SK-N-SH (cell line): ENCODE data around the gene CASK. TPM values are rescaled to one million over a fixed set of nuclear protein-coding genes. Genes with fewer than 3 reads are reported as not detected.

ENCODE experiments used
- CTCF ChIA-PET: fragments of 300-600, 350-600 bp; formaldehyde crosslinking; extraction: SDS; loops from one replicate; lab custom pipeline; 2021; lab: Yijun Ruan, JAX
- POLR2A ChIA-PET: fragments of 350-600 bp; sonication (Branson Sonifier 250); formaldehyde crosslinking; extraction: SDS; loops from one replicate; lab custom pipeline; 2020; ENCODE audit warnings: antibody characterized with exemption, inconsistent platforms; lab: Yijun Ruan, JAX
- DNase-seq: peaks from one replicate; pipeline ENCODE4 v3.0.0; 2012
- H2AFZ ChIP-seq: fragments of 200-600 bp; sonication (generic); 2 replicates; pipeline ENCODE4 v1.8.1; 2016; ENCODE audit warnings: antibody characterized with exemption, mild to moderate bottlenecking, low read depth
- H3F3A ChIP-seq: fragments of 200-600 bp; sonication (generic); replicated peaks from 2 replicates; pipeline ENCODE3; 2016; ENCODE audit warnings: antibody characterized with exemption, mild to moderate bottlenecking; ENCODE audit not compliant: insufficient read depth
- H3K27ac ChIP-seq, 2 experiments: fragments of 200-500 bp in 1 of 2; fragments of 200-600 bp in 1 of 2; sonication (Bioruptor generic) in 1 of 2; sonication (generic), shearing (Covaris generic) in 1 of 2; 2 replicates each; pipeline versions ENCODE4 v1.5.1 to v1.6.1; 2014 to 2016; ENCODE audit warnings: low read depth in 2 of 2, inconsistent platforms in 1 of 2, low read length in 1 of 2, mild to moderate bottlenecking in 1 of 2, mixed read lengths in 1 of 2
- H3K27me3 ChIP-seq: fragments of 200-600 bp; sonication (generic), shearing (Covaris generic); 2 replicates; pipeline ENCODE4 v1.6.1; 2016; ENCODE audit warnings: mixed run types; ENCODE audit not compliant: insufficient read depth
- H3K36me3 ChIP-seq, 2 experiments: fragments of 200-500 bp in 1 of 2; fragments of 200-600 bp in 1 of 2; sonication (Bioruptor generic) in 1 of 2; sonication (generic) in 1 of 2; replicated peaks in 1 of 2; 2 replicates each; pipeline versions ENCODE3 to v1.5.1; 2014 to 2016; ENCODE audit warnings: low read length in 1 of 2, mild to moderate bottlenecking in 1 of 2; ENCODE audit not compliant: insufficient read depth in 2 of 2, control insufficient read depth in 1 of 2
- H3K4me1 ChIP-seq, 2 experiments: fragments of 200-500 bp in 1 of 2; fragments of 200-600 bp in 1 of 2; sonication (Bioruptor generic) in 1 of 2; sonication (generic), shearing (Covaris generic) in 1 of 2; 2 replicates each; pipeline versions ENCODE4 v1.5.1 to v1.6.1; 2014 to 2016; ENCODE audit warnings: low read depth in 1 of 2, low read length in 1 of 2, mixed run types in 1 of 2; ENCODE audit not compliant: insufficient read depth in 2 of 2, control insufficient read depth in 1 of 2
- H3K4me2 ChIP-seq: fragments of 200-600 bp; sonication (generic), shearing (Covaris generic); 2 replicates; pipeline ENCODE4 v1.6.1; 2017; ENCODE audit warnings: mixed run types
- H3K4me3 ChIP-seq, 2 experiments: fragments of 200-500 bp in 1 of 2; fragments of 200-600 bp in 1 of 2; sonication (Bioruptor generic) in 1 of 2; sonication (generic), shearing (Covaris generic) in 1 of 2; 2 replicates each; pipeline versions ENCODE4 v1.5.1 to v1.8.1; 2014 to 2016; ENCODE audit warnings: low read depth in 2 of 2, inconsistent platforms in 1 of 2, low read length in 1 of 2, mild to moderate bottlenecking in 1 of 2, mixed read lengths in 1 of 2, moderate library complexity in 1 of 2
- H3K79me2 ChIP-seq: fragments of 200-600 bp; sonication (generic); 2 replicates; pipeline ENCODE4 v1.8.1; 2017; ENCODE audit warnings: mild to moderate bottlenecking; ENCODE audit not compliant: insufficient read depth
- H3K9ac ChIP-seq: fragments of 200-600 bp; sonication (generic); 2 replicates; pipeline ENCODE4 v1.6.1; 2017; ENCODE audit warnings: mixed run types
- H3K9me2 ChIP-seq: fragments of 200-600 bp; sonication (generic); 2 replicates; pipeline ENCODE4 v1.6.1; 2017; ENCODE audit warnings: mixed run types
- H3K9me3 ChIP-seq: fragments of 200-600 bp; sonication (generic); 2 replicates; pipeline ENCODE4 v1.6.1; 2017; ENCODE audit warnings: mixed run types, mild to moderate bottlenecking, moderate library complexity
- H4K20me1 ChIP-seq: fragments of 200-600 bp; sonication (generic); 2 replicates; pipeline ENCODE4 v1.6.1; 2017; ENCODE audit warnings: mild to moderate bottlenecking, mixed run types; ENCODE audit not compliant: insufficient read depth
- CHD2 ChIP-seq: fragments of 150-350 bp; IDR thresholded peaks from 2 replicates; pipeline ENCODE4 v1.6.1; 2018; ENCODE audit warnings: low read length; ENCODE audit not compliant: partially characterized antibody
- EZH2phosphoT487 ChIP-seq: fragments of 200-600 bp; sonication (generic); IDR thresholded peaks from 2 replicates; pipeline ENCODE4 v1.6.1; 2017; ENCODE audit warnings: low read depth, mixed run types, mild to moderate bottlenecking, antibody characterized with exemption, moderate library complexity, borderline replicate concordance
- FOXJ3 ChIP-seq: sonication (generic); formaldehyde crosslinking; IDR thresholded peaks from 2 replicates; pipeline ENCODE4 v1.5.1; 2020; ENCODE audit warnings: mild to moderate bottlenecking, missing genetic modification reagents
- FOXM1 ChIP-seq: IDR thresholded peaks from 2 replicates; pipeline ENCODE4 v1.4.0; 2012; ENCODE audit warnings: low read depth, mild to moderate bottlenecking
- GATA2 ChIP-seq: sonication (generic); formaldehyde crosslinking; IDR thresholded peaks from 2 replicates; pipeline ENCODE4 v1.5.0; 2020; ENCODE audit warnings: mild to moderate bottlenecking, missing genetic modification reagents
- MEF2A ChIP-seq: IDR thresholded peaks from 2 replicates; pipeline ENCODE4 v1.4.0; 2012; ENCODE audit warnings: low read depth, borderline replicate concordance
- NFIC ChIP-seq: IDR thresholded peaks from 2 replicates; pipeline ENCODE4 v1.4.0; 2012; ENCODE audit warnings: borderline replicate concordance
- PBX3 ChIP-seq: IDR thresholded peaks from 2 replicates; pipeline ENCODE4; 2012
- RFX5 ChIP-seq: IDR thresholded peaks from 2 replicates; pipeline ENCODE4 v1.6.1; 2012; ENCODE audit warnings: mild to moderate bottlenecking, improper control_type of control experiment, low read length
- RXRA ChIP-seq: IDR thresholded peaks from 2 replicates; pipeline ENCODE4 v1.4.0; 2012; ENCODE audit warnings: low read depth, mild to moderate bottlenecking, borderline replicate concordance
- SIN3A ChIP-seq: IDR thresholded peaks from 2 replicates; pipeline ENCODE4 v1.6.1; 2012; ENCODE audit warnings: low read depth, mild to moderate bottlenecking, low read length, moderate library complexity, borderline replicate concordance
- SMC3 ChIP-seq: IDR thresholded peaks from 2 replicates; pipeline ENCODE4 v1.6.1; 2012; ENCODE audit warnings: low read depth, low read length, improper control_type of control experiment
- USF1 ChIP-seq: IDR thresholded peaks from 2 replicates; pipeline ENCODE4 v1.4.0; 2012; ENCODE audit warnings: low read depth, borderline replicate concordance
- ZBTB33 ChIP-seq: IDR thresholded peaks from 2 replicates; pipeline ENCODE4 v1.4.0; 2012; ENCODE audit warnings: low read depth, borderline replicate concordance
- WGBS: methylation state at CpG from one replicate; pipeline ENCODE4 v1.1.6; 2017; ENCODE audit warnings: low lambda C conversion rate; 5-methylcytosine and 5-hydroxymethylcytosine counted together
- polyA plus RNA-seq, 3 experiments: library from polyadenylated mRNA; depleted of rRNA; stranded (reverse); fragments of >200 nt; gene quantifications; 2 replicates each; pipeline ENCODE4 v1.2.3, GENCODE V29; 2012
- TF ChIP-seq, protein P1 (sequence below): fragments of 150-350 bp; IDR thresholded peaks from 2 replicates; pipeline ENCODE4 v1.6.1; 2017; ENCODE audit warnings: antibody characterized with exemption, low read length, low read depth, borderline replicate concordance

CASK gene
- polyA plus RNA-seq, 1 of the 3 experiments (the other 2 are of a cell fraction) = 7.0 TPM

DNA sequence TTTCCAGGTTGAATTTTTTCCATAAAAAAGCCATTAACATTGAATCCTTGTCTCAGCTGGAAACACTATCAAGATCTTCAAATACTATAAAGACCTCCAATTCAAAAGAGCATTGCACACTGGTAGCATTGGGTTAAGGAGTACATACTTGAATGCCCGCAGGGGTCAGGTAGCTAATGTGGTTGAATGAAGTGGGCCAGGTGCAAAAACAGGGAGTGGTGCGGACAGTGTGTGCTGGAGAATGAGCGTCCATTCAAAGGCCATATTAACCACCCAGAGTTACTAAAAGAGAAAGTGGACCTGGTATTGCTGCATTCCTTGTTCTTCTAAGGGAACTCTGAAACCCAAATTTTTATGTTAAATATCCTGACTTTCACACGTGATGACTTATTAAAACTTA, 384.6 kb downstream of the CASK start (continued):
- TF ChIP-seq PBX3 (no peak), GATA2 (CRISPR knock-in tag) (no peak), RFX5 (no peak)

DNA sequence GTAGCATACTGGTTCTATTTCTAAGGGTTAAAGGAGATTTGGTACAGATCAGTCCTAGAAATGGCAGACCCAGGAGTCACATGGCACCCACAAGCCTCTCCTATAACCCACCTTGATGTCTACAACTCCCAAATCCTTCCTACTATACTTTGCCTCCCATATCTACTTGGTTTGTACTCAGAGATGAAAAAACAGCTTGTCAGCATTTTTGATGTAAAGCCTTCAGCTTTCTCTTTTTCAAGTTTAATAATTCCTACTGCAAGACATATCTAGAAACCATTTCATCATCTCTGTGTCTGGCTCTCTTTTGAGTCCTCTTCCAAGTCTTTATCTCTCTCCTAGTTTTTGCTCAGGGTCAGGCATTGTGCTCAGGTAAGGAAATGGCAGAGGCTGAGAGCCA, 393.3 kb downstream of the CASK start:
- TF ChIP-seq FOXM1 = no peak
- POLR2A ChIA-PET = no interaction called here
- no peak overlapping the region for H3K4me3 ChIP-seq

DNA sequence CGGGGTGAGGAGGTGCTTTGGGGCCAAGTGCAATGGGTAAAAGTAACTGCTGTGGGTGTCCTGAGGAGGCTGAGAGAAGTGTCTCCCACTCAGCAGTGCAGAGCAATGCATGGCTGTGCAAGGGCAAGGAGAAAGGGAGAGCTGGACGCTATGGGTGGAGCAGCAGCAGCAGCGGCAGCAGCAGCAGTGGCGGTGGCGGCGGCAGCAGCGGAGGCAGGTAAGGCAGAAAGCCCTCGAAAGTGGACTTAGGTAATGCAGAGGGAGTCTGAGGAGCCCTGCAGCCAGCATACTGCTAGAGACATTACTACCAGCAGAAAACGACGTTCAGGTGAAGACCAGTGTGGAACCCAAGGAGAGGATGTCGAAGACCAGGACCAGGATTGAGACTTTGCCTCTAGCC, 394.1 kb downstream of the CASK start:
- H3K27me3 ChIP-seq = no peaks in the 10 kb centered on the region; the same call in 1 of the 2 replicates
- no peak overlapping the region for H3K27ac ChIP-seq
- H2AFZ ChIP-seq = no peak overlapping the region
- 0 out of 4 replicates have a peak, but pooled peaks cover 0 to 4% of the 10 kb centered on the region in 2 experiments for H3K4me1 ChIP-seq
- H3K79me2 ChIP-seq = no peaks in the 10 kb centered on the region
- peaks cover 0 to 5% of the 10 kb centered on the region in 2 experiments for H3K36me3 ChIP-seq
- TF ChIP-seq SMC3 (no peak), MEF2A (no peak), PBX3 (no peak), CHD2 (no peak), RFX5 (no peak), RXRA (no peak), USF1 (no peak), ZBTB33 (no peak), GATA2 (CRISPR knock-in tag) (no peak), NFIC (no peak), SIN3A (no peak), FOXJ3 (CRISPR knock-in tag) (no peak), EZH2phosphoT487 (no peak)
- TF ChIP-seq, protein P1, sequence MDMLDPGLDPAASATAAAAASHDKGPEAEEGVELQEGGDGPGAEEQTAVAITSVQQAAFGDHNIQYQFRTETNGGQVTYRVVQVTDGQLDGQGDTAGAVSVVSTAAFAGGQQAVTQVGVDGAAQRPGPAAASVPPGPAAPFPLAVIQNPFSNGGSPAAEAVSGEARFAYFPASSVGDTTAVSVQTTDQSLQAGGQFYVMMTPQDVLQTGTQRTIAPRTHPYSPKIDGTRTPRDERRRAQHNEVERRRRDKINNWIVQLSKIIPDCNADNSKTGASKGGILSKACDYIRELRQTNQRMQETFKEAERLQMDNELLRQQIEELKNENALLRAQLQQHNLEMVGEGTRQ = no peak
- CTCF ChIA-PET = no interaction called here
- H3K4me3 ChIP-seq = no peak overlapping the region
- 58% methylated on average over 11 of the region's 11 CpGs for WGBS
- no peaks in the 10 kb centered on the region for H3K9me3 ChIP-seq
- H3F3A ChIP-seq = peaks cover 5% of the 10 kb centered on the region
- POLR2A ChIA-PET = no interaction called here
- H3K4me2 ChIP-seq = no peak overlapping the region
- no peaks in the 10 kb centered on the region for H3K9me2 ChIP-seq
- no peaks in the 10 kb centered on the region for H4K20me1 ChIP-seq
- no peak for DNase-seq
- no peak overlapping the region for H3K9ac ChIP-seq

More for the DNA sequence above, 393.3 kb downstream of the CASK start:
- H3K9ac ChIP-seq = no peak overlapping the region
- H3K4me1 ChIP-seq = 0 out of 4 replicates have a peak, but pooled peaks cover 0 to 4% of the 10 kb centered on the region in 2 experiments
- CTCF ChIA-PET = no interaction called here
- no peak overlapping the region for H3K4me2 ChIP-seq
- no peaks in the 10 kb centered on the region for H3K9me3 ChIP-seq
- no peak for DNase-seq
- H3K36me3 ChIP-seq = peaks cover 0 to 5% of the 10 kb centered on the region in 2 experiments
- no peaks in the 10 kb centered on the region; the same call in 1 of the 2 replicates for H3K27me3 ChIP-seq
- no peaks in the 10 kb centered on the region for H3K9me2 ChIP-seq
- H4K20me1 ChIP-seq = no peaks in the 10 kb centered on the region
- H2AFZ ChIP-seq = no peak overlapping the region
- H3K79me2 ChIP-seq = no peaks in the 10 kb centered on the region
- H3K27ac ChIP-seq = no peak overlapping the region
- H3F3A ChIP-seq = peaks cover 5% of the 10 kb centered on the region
